ENCODE measurements around the gene ANKS1A. TPM values are rescaled to one million over a fixed set of nuclear protein-coding genes. Genes with fewer than 3 reads are reported as not detected.

ANKS1A gene
- total RNA-seq, 2 experiments from 2014 or later, result 6.0 to 6.7 TPM

DNA sequence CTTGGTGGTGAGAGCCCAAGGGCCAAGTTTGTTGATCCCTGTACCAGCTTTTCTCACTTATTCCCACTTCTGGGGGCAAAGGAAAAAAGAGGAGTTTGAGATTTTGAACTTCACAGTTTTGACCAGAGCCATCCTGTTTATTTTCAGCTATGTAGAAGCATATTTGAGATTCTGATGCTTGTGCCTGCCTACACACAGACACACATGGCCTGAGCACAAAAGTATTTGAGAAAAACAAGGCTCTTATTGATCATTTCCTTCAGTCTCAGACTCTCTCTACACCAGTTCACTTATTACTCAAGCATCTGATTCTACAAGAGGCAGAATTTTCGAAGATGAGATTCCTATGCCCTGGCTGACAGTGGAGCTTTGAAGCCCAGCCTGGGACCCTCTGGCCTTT, 151.3 kb downstream of the ANKS1A start:
- DNase-seq (no peak), ATAC-seq (no peak)
- H3K27me3 Mint-ChIP-seq, result no peaks in the 10 kb centered on the region
- ChIA-PET POLR2A (interaction anchor here (0.6 to 0.8 kb wide), 2 partner anchors 13 to 475 kb away, joined by 3 read pairs; no protein-coding TSS in a partner anchor), CTCF (no interaction called here)
- TF ChIP-seq, protein P1, sequence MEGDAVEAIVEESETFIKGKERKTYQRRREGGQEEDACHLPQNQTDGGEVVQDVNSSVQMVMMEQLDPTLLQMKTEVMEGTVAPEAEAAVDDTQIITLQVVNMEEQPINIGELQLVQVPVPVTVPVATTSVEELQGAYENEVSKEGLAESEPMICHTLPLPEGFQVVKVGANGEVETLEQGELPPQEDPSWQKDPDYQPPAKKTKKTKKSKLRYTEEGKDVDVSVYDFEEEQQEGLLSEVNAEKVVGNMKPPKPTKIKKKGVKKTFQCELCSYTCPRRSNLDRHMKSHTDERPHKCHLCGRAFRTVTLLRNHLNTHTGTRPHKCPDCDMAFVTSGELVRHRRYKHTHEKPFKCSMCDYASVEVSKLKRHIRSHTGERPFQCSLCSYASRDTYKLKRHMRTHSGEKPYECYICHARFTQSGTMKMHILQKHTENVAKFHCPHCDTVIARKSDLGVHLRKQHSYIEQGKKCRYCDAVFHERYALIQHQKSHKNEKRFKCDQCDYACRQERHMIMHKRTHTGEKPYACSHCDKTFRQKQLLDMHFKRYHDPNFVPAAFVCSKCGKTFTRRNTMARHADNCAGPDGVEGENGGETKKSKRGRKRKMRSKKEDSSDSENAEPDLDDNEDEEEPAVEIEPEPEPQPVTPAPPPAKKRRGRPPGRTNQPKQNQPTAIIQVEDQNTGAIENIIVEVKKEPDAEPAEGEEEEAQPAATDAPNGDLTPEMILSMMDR (IDR thresholded peaks at IDR 0.05), result no peak
- no peaks in the 10 kb centered on the region for H3K36me3 Mint-ChIP-seq (ENCODE audit: low read depth)
- intact Hi-C loops (cut with micrococcal nuclease), result no loop called here
- H3K9me3 Mint-ChIP-seq, result no peaks in the 10 kb centered on the region
- no peak overlapping the region for H3K27ac Mint-ChIP-seq
- no peaks in the 10 kb centered on the region for H3K4me1 Mint-ChIP-seq (ENCODE audit: low read depth)
- H3K4me3 Mint-ChIP-seq, result no peak overlapping the region

DNA sequence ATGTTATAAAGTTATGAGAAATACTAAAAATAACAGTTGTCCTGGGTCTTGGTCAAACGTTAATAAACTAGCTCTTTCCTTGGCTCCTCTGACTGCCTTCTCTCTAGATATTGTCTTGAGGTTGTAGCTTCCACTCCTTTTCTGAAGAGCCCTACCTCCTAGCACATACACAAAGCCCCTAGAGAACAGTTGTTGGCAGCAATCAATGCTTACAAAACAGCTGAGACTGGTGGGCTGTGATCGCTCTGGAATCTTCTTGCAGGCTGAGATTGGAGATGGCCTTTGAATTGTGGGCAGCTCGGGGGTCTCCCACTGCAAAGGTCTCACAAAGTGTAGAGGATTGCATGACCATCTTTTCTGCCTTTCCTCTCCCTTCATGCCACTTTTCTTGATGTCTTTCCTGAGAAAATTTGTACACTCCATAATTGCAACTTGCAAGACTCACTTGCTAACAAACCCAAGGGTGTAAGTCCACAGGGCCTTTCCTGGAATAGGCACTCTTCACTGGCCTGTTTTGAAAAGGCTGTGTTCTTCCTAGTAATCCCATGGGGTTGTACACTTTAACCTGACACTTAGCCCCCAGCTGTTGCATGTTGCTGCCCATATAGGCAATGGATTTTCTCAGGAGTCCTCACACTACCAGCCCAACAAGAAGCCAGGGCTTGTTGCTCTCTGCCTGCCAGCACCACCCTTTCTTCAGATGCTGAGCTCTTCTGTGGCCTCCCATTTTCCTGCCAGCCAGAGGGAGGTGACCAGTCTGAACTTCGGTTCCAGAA, 152.2 kb downstream of the ANKS1A start:
- no peak for ATAC-seq
- intact Hi-C loops (cut with micrococcal nuclease), result no loop called here
- H3K27me3 Mint-ChIP-seq, result no peaks in the 10 kb centered on the region
- H3K9me3 Mint-ChIP-seq, result no peaks in the 10 kb centered on the region
- H3K36me3 Mint-ChIP-seq (ENCODE audit: low read depth), result no peaks in the 10 kb centered on the region
- H3K4me1 Mint-ChIP-seq (ENCODE audit: low read depth), result no peaks in the 10 kb centered on the region
- H3K27ac Mint-ChIP-seq, result no peak overlapping the region
- ChIA-PET POLR2A (interaction anchor here (0.8 kb wide), 1 partner anchor 14 kb away, joined by 3 read pairs; no protein-coding TSS in a partner anchor), CTCF (no interaction called here)
- TF ChIP-seq, protein P1 (IDR thresholded peaks at IDR 0.05), result no peak
- no peak overlapping the region for H3K4me3 Mint-ChIP-seq
- DNase-seq, result no peak

DNA sequence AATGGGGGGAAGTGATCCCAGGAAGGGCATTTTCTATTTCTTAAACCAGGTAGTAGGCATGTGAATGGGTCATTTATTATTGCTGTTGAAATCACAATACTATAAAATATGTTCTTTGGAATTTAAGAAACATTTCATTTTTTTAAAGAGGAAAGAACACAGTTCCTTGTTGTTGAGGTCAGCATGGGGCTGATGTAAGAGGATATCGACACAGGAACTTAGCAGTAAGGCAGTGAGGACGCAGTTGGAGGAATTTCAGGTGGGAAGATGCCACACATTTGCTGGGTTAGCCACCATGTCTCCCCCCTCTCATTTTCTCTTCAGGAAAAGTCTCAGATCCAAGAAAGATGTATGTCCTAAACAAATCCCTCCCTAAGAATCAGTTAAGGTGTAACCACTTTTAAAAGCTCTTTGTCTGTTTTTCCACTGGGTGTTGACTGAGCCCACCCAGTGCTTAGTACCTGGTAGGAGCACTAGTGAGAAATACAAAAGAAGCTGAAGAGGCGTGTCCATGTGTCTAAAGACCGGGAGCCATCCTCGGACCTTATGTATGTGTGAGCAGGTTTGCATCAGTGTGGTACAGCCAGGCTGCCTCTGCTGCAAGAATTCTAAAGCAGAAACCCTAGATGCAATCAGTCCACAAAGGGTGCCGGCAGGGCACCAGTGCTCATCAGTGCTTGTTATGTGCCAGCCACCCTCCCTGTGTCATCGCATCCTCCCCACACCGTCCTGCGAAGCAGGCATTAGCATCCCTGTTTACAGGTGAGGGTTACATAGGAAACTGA, 153.2 kb downstream of the ANKS1A start:
- H3K9me3 Mint-ChIP-seq, result no peaks in the 10 kb centered on the region
- ATAC-seq (no peak), DNase-seq (no peak)
- H3K4me3 Mint-ChIP-seq, result no peak overlapping the region
- H3K27ac Mint-ChIP-seq, result no peak overlapping the region
- TF ChIP-seq, protein P1 (IDR thresholded peaks at IDR 0.05), result no peak
- H3K27me3 Mint-ChIP-seq, result no peaks in the 10 kb centered on the region
- POLR2A ChIA-PET, result no interaction called here
- intact Hi-C loops (cut with micrococcal nuclease), result no loop called here
- CTCF ChIA-PET, result interaction anchor here (1.1 kb wide), 1 partner anchor 97 kb away, joined by 3 read pairs; no protein-coding TSS in a partner anchor
- H3K4me1 Mint-ChIP-seq (ENCODE audit: low read depth), result peaks cover 5% of the 10 kb centered on the region
- H3K36me3 Mint-ChIP-seq (ENCODE audit: low read depth), result no peaks in the 10 kb centered on the region

DNA sequence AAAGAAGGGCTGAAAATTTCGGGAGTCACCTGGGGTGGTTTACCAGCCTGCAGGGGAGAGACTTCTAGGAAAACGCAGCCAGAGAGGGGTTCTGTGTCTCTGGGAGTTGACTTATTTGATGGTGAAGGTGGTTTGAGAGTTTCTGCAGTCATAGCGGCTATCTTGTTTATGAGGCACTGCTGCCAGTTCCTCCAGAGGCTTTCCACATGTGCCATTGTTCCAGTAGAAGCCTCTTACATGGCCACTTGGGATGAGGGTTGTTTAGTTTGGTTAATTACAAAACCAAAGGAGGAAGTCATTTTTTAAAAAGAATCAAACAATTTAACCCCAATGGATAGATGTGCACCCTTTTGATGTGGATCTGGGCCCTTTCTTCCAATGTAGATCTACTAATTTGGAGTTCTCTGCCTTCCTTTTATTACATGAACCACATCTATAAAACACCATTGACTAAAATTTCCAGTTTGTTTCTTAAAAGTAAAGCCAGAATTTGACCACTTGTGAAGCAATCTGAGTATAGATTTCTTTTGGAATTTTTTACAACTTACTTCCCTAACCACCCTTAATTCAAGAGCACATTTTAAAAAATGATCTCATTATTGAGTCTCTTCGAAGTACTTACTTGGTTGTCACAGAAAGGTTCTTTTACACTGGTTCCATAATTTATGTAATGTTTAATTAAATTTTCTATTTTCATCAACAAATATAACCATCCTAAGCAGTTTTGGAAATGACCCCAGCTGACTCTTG, 154.5 kb downstream of the ANKS1A start:
- H3K27me3 Mint-ChIP-seq, result no peaks in the 10 kb centered on the region
- ChIA-PET POLR2A (no interaction called here), CTCF (interaction anchor here (1.9 kb wide), 1 partner anchor 96 kb away, joined by 7 read pairs; no protein-coding TSS in a partner anchor)
- DNase-seq, result no peak
- no peak overlapping the region for H3K27ac Mint-ChIP-seq
- intact Hi-C loops (cut with micrococcal nuclease), result no loop called here
- no peaks in the 10 kb centered on the region for H3K36me3 Mint-ChIP-seq (ENCODE audit: low read depth)
- H3K9me3 Mint-ChIP-seq, result no peaks in the 10 kb centered on the region
- H3K4me3 Mint-ChIP-seq, result no peak overlapping the region
- TF ChIP-seq, protein P1 (IDR thresholded peaks at IDR 0.05), result no peak
- ATAC-seq, result no peak
- peaks cover 5% of the 10 kb centered on the region for H3K4me1 Mint-ChIP-seq (ENCODE audit: low read depth)

Measured in activated CD8-positive, alpha-beta T cell treated with anti-CD3 and anti-CD28 coated beads for 36 hours (primary cell).